ENCODE results near the gene ABCC5.
"Not testable (repeated sequence)": the region's sequence is repeated elsewhere in the genome, so short reads cannot be mapped to it uniquely, and the experiment has no call there.

Gene ABCC5

GRCh38 chr3:184016169-184016570 lies 1.5 kb downstream of the ABCC5 start:
- no peak for DNase-seq (ENCODE audit: low spot score)
- FAIRE-seq, result no peak

- no peak for FAIRE-seq
- DNase-seq (ENCODE audit: low spot score), result no peak
These were observed 2.2 kb downstream of the ABCC5 start for GRCh38 chr3:184015381-184016019.

GRCh38 chr3:184011937-184012889 lies 5.5 kb downstream of the ABCC5 start:
- FAIRE-seq (no peak), DNase-seq (ENCODE audit: low spot score) (no peak)

- DNase-seq (ENCODE audit: low spot score) (no peak), FAIRE-seq (no peak)
These were observed 6.3 kb downstream of the ABCC5 start for GRCh38 chr3:184011230-184011876.

GRCh38 chr3:184008161-184008560 lies 9.5 kb downstream of the ABCC5 start:
- FAIRE-seq (no peak), DNase-seq (ENCODE audit: low spot score) (no peak)

GRCh38 chr3:184007143-184007813 lies 10.4 kb downstream of the ABCC5 start:
- not testable (repeated sequence) for FAIRE-seq

GRCh38 chr3:184005941-184006507 lies 11.7 kb downstream of the ABCC5 start:
- peak; percentile 59 for DNase-seq (ENCODE audit: low spot score)

More at GRCh38 chr3:184007143-184007813, 10.4 kb downstream of the ABCC5 start:
- not testable (repeated sequence) for DNase-seq (ENCODE audit: low spot score)

GRCh38 chr3:184004476-184004875 lies 13.2 kb downstream of the ABCC5 start:
- no peak for FAIRE-seq

More at GRCh38 chr3:184005941-184006507, 11.7 kb downstream of the ABCC5 start:
- FAIRE-seq, result no peak

GRCh38 chr3:184003187-184003967 lies 14.3 kb downstream of the ABCC5 start:
- peak; percentile 41 for DNase-seq (ENCODE audit: low spot score)
- peak; percentile 67 for FAIRE-seq

More at GRCh38 chr3:184004476-184004875, 13.2 kb downstream of the ABCC5 start:
- no peak for DNase-seq (ENCODE audit: low spot score)

GRCh38 chr3:184002469-184002868 lies 15.2 kb downstream of the ABCC5 start:
- no peak for DNase-seq (ENCODE audit: low spot score)
- FAIRE-seq, result no peak

GRCh38 chr3:184001761-184002160 lies 15.9 kb downstream of the ABCC5 start:
- no peak for DNase-seq (ENCODE audit: low spot score)
- no peak for FAIRE-seq

- FAIRE-seq (no peak), DNase-seq (ENCODE audit: low spot score) (no peak)
These were observed 26.3 kb downstream of the ABCC5 start for GRCh38 chr3:183991403-183991802.

GRCh38 chr3:183988216-183988790 lies 29.4 kb downstream of the ABCC5 start:
- no peak for DNase-seq (ENCODE audit: low spot score)
- FAIRE-seq, result no peak

- no peak for FAIRE-seq
- DNase-seq (ENCODE audit: low spot score), result no peak
These were observed 30.6 kb downstream of the ABCC5 start for GRCh38 chr3:183987000-183987600.

- FAIRE-seq, result no peak
- no peak for DNase-seq (ENCODE audit: low spot score)
These were observed 32.6 kb downstream of the ABCC5 start for GRCh38 chr3:183984749-183985729.

GRCh38 chr3:183984127-183984740 lies 33.5 kb downstream of the ABCC5 start:
- no peak for DNase-seq (ENCODE audit: low spot score)
- FAIRE-seq, result no peak

- no peak for FAIRE-seq
These were observed 35.6 kb downstream of the ABCC5 start for GRCh38 chr3:183981990-183982644.

More at GRCh38 chr3:183981990-183982644, 35.6 kb downstream of the ABCC5 start:
- no peak for DNase-seq (ENCODE audit: low spot score)
